Endodermal cell (in vitro differentiated cells): ENCODE results near the gene ANO3. TPM values are rescaled to one million over a fixed set of nuclear protein-coding genes. Genes with fewer than 3 reads are reported as not detected.
"Not testable (repeated sequence)": the region's sequence is repeated elsewhere in the genome, so short reads cannot be mapped to it uniquely, and the experiment has no call there.

Experiments used
- DNase-seq: peaks from one replicate; pipeline ENCODE4 v3.0.0-alpha.2; 2017
- H3K27ac ChIP-seq: 2 replicates; pipeline ENCODE4 v1.5.1; 2013; ENCODE audit warnings: mild to moderate bottlenecking, low read depth, low read length, moderate library complexity
- H3K27me3 ChIP-seq: 2 replicates; pipeline ENCODE4 v1.6.1; 2013; ENCODE audit warnings: mild to moderate bottlenecking, low read length, moderate library complexity; ENCODE audit not compliant: insufficient read depth, control insufficient read depth, poor library complexity, severe bottlenecking
- H3K36me3 ChIP-seq: 2 replicates; pipeline ENCODE4 v1.7.0; 2013; ENCODE audit warnings: mild to moderate bottlenecking, low read length, moderate library complexity; ENCODE audit not compliant: control insufficient read depth, insufficient read depth
- H3K4me1 ChIP-seq: one replicate; pipeline ENCODE4 v1.7.0; 2013; ENCODE audit warnings: low read length; ENCODE audit not compliant: control insufficient read depth, insufficient read depth
- H3K4me3 ChIP-seq: 2 replicates; pipeline ENCODE4 v1.5.1; 2013; ENCODE audit warnings: mild to moderate bottlenecking, low read length, moderate library complexity
- H3K9ac ChIP-seq: 2 replicates; pipeline ENCODE4 v1.6.1; 2013; ENCODE audit warnings: mild to moderate bottlenecking, low read length, moderate library complexity; ENCODE audit not compliant: poor library complexity, severe bottlenecking; ENCODE audit errors: extremely low read depth
- H3K9me3 ChIP-seq: 2 replicates; pipeline ENCODE4 v1.6.1; 2013; ENCODE audit warnings: mild to moderate bottlenecking, low read length, moderate library complexity; ENCODE audit not compliant: control insufficient read depth
- H3K27ac Mint-ChIP-seq: 2 replicates; pipeline ENCODE4 v1.8.0; 2020; ENCODE audit warnings: mixed read lengths
- H3K27me3 Mint-ChIP-seq: 2 replicates; pipeline ENCODE4 v1.8.0; 2021; ENCODE audit warnings: mild to moderate bottlenecking, mixed read lengths; ENCODE audit not compliant: insufficient read depth
- H3K36me3 Mint-ChIP-seq: 2 replicates; pipeline ENCODE4 v1.8.0; 2020; ENCODE audit warnings: low read depth, mixed read lengths
- H3K4me1 Mint-ChIP-seq: 2 replicates; pipeline ENCODE4 v1.8.0; 2020; ENCODE audit warnings: mixed read lengths
- H3K4me3 Mint-ChIP-seq: 2 replicates; pipeline ENCODE4 v1.8.0; 2020; ENCODE audit warnings: mild to moderate bottlenecking, moderate library complexity, mixed read lengths
- H3K9me3 Mint-ChIP-seq: 2 replicates; pipeline ENCODE4 v1.8.0; 2020; ENCODE audit warnings: mild to moderate bottlenecking, mixed read lengths
- WGBS, 2 experiments: methylation state at CpG; one replicate each; pipeline versions ENCODE4 v1.1.5 to v1.1.7; 2013; ENCODE audit warnings: missing lambda C conversion rate in 2 of 2, mixed read lengths in 1 of 2; ENCODE audit not compliant: insufficient coverage in 1 of 2, insufficient read length in 1 of 2; 5-methylcytosine and 5-hydroxymethylcytosine counted together
- total RNA-seq, 2 donors: library from RNA; stranded (reverse); fragmentation: NEBNext Ultra II Directional in 1 of 2; extraction: Animal tissue kit (Norgen Biotek cat#: 25700) in 1 of 2; gene quantifications; 2 replicates in 1 of 2; 3 replicates in 1 of 2; pipeline ENCODE4 v1.2.1, GENCODE V29; 2021
- TF ChIP-seq, protein P1 (sequence below): fragments of 200-600 bp; sonication (generic); conservative IDR thresholded peaks from 2 replicates; pipeline ENCODE4 v1.5.0; 2021; ENCODE audit warnings: antibody characterized with exemption, mild to moderate bottlenecking

The ANO3 gene
- total RNA-seq, 2 donors from 2014 or later: not detected

- WGBS, 2 experiments: 25 to 28% methylated on average over 2 to 4 of the region's 5 CpGs
- no peaks in the 10 kb centered on the region for H3K4me1 ChIP-seq
- H3K36me3 ChIP-seq: no peaks in the 10 kb centered on the region
- Mint-ChIP-seq H3K4me1 (peaks cover 6% of the 10 kb centered on the region), H3K36me3 (no peaks in the 10 kb centered on the region), H3K4me3 (no peak overlapping the region), H3K27ac (no peak overlapping the region), H3K9me3 (no peaks in the 10 kb centered on the region), H3K27me3 (peaks cover 4% of the 10 kb centered on the region)
- no peaks in the 10 kb centered on the region for H3K27me3 ChIP-seq
- no peaks in the 10 kb centered on the region for H3K9me3 ChIP-seq
- TF ChIP-seq, protein P1, sequence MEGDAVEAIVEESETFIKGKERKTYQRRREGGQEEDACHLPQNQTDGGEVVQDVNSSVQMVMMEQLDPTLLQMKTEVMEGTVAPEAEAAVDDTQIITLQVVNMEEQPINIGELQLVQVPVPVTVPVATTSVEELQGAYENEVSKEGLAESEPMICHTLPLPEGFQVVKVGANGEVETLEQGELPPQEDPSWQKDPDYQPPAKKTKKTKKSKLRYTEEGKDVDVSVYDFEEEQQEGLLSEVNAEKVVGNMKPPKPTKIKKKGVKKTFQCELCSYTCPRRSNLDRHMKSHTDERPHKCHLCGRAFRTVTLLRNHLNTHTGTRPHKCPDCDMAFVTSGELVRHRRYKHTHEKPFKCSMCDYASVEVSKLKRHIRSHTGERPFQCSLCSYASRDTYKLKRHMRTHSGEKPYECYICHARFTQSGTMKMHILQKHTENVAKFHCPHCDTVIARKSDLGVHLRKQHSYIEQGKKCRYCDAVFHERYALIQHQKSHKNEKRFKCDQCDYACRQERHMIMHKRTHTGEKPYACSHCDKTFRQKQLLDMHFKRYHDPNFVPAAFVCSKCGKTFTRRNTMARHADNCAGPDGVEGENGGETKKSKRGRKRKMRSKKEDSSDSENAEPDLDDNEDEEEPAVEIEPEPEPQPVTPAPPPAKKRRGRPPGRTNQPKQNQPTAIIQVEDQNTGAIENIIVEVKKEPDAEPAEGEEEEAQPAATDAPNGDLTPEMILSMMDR: peak; percentile 76
- peak; percentile 71 for DNase-seq
- no peak overlapping the region for H3K4me3 ChIP-seq
- H3K9ac ChIP-seq: no peak overlapping the region
- H3K27ac ChIP-seq: no peak overlapping the region
Measured at GRCh38 chr11:26286472-26287066, 45.4 kb upstream of the ANO3 start.

DNA sequence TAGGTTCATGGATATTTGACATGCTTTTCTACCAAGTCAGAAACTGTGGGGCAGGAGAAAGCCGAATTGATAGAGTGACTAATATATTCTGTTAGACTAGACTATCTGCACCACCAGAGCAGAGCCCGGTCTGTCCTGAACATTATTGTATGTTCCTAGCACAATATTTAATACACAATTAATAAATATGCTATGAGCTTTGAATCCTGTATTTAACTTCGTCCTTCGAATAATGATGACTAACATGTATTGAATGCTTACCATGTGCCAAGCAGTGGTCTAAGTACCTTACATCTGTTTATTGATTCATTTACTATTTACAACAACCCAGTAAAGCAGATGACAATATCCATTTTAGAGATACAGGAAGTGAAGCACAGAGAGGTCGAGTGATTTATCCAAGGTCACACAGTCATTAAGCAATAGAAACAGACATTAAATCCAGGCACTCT lies 44.8 kb upstream of the ANO3 start:
- Mint-ChIP-seq H3K27ac (no peak overlapping the region), H3K4me3 (no peak overlapping the region), H3K9me3 (no peaks in the 10 kb centered on the region), H3K36me3 (no peaks in the 10 kb centered on the region), H3K27me3 (peaks cover 8% of the 10 kb centered on the region), H3K4me1 (peaks cover 6% of the 10 kb centered on the region)
- TF ChIP-seq, protein P1: no peak
- H3K4me1 ChIP-seq: no peaks in the 10 kb centered on the region
- H3K9ac ChIP-seq: no peak overlapping the region
- 91% methylated on average over 5 of the region's 5 CpGs; no CpG with 5 or more reads in 1 of the 2 experiments for WGBS, 2 experiments
- H3K27ac ChIP-seq: no peak overlapping the region
- no peaks in the 10 kb centered on the region for H3K36me3 ChIP-seq
- H3K9me3 ChIP-seq: no peaks in the 10 kb centered on the region
- no peak overlapping the region for H3K4me3 ChIP-seq
- H3K27me3 ChIP-seq: no peaks in the 10 kb centered on the region
- DNase-seq: no peak

GRCh38 chr11:26297189-26297975 lies 34.5 kb upstream of the ANO3 start:
- Histone ChIP-seq H3K9me3 (no peaks in the 10 kb centered on the region), H3K9ac (no peak overlapping the region), H3K27ac (no peak overlapping the region), H3K36me3 (no peaks in the 10 kb centered on the region), H3K4me3 (no peak overlapping the region), H3K27me3 (no peaks in the 10 kb centered on the region), H3K4me1 (no peaks in the 10 kb centered on the region)
- peak; percentile 55 for DNase-seq
- Mint-ChIP-seq H3K4me3 (no peak overlapping the region), H3K9me3 (no peaks in the 10 kb centered on the region), H3K27me3 (no peaks in the 10 kb centered on the region), H3K4me1 (peaks cover 3% of the 10 kb centered on the region), H3K27ac (no peak overlapping the region), H3K36me3 (no peaks in the 10 kb centered on the region)
- TF ChIP-seq, protein P1: peak; percentile 84
- 39 to 44% methylated on average over 1 to 4 of the region's 4 CpGs for WGBS, 2 experiments

DNA sequence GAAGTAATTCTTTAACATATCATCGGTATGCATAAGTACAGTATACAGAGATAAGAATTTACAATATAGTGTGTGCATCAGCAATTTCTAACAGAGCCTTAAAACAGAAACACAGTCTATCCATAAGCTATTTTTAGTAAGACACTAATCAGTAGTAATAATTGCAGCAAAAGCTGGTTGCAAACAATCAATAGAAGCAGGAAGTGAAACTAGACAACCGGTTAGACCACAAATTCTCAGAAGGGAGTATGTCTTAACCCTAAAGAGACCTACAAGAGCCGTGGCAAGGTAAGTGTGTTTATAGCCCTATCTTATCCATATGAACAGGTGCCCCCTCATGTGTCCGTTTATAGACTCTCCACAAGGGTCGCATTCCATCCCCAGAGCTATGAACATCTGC lies 15.6 kb upstream of the ANO3 start:
- H3K27me3 ChIP-seq, H3K9ac ChIP-seq, H3K4me3 ChIP-seq, H3K27ac Mint-ChIP-seq, H3K4me1 ChIP-seq, H3K4me1 Mint-ChIP-seq, H3K36me3 ChIP-seq, DNase-seq, H3K9me3 Mint-ChIP-seq, H3K27me3 Mint-ChIP-seq, H3K9me3 ChIP-seq, H3K36me3 Mint-ChIP-seq, H3K4me3 Mint-ChIP-seq, H3K27ac ChIP-seq: not testable (repeated sequence)
- 86 to 93% methylated on average over 2 to 4 of the region's 5 CpGs for WGBS, 2 experiments
